HFF-Myc (cell line): Measurements from ENCODE around the gene ASB7.

ENCODE experiments used
- DNase-seq: peaks from one replicate; pipeline ENCODE4 v3.0.0-alpha.2; 2011; ENCODE audit warnings: low read depth; ENCODE audit errors: extremely low read depth
- H3K4me3 ChIP-seq: replicated peaks from 2 replicates; pipeline ENCODE4 v1.5.1; 2011; ENCODE audit warnings: low read depth, mild to moderate bottlenecking, control low read depth, low read length
- TF ChIP-seq, protein P1 (sequence below): IDR thresholded peaks from 2 replicates; pipeline ENCODE4 v1.5.1; 2012; ENCODE audit warnings: mild to moderate bottlenecking, low read depth, low read length, control low read depth; ENCODE audit errors: missing control alignments

ASB7 gene

DNA sequence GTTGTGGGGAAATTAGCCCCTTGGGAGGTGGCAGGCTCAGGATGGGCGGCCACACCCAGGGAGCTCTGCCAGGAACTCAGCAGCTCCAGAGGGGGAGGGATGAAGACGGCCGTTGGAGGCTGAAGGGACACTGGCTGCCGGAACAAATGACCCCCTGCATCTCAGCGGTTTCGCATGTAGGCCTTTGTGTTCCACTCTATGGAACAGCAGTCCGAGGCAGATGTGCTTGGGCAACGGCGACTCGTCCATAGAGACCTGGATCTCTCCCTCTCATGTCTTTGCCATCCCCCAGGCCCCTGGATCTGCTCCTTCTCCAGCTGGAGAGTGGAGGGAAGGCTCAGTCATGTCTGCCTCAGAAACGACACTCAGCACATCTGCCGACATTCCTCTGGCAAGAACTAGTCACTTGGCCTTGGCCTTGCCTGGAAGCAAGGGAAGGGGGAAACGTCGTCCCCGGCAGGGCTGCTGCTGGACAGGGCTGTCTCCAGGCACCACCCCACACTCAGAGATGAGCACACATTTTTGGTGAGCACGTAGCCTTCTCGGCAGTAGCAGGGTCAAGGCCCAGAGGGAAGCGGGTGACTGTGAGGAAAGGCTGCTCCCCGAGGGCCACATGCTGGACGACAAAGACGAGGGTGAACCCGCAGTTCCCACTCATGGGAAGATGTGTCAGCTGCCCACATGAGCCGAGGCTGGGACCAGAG, 83.8 kb downstream of the ASB7 start:
- no peak for DNase-seq
- TF ChIP-seq, protein P1, sequence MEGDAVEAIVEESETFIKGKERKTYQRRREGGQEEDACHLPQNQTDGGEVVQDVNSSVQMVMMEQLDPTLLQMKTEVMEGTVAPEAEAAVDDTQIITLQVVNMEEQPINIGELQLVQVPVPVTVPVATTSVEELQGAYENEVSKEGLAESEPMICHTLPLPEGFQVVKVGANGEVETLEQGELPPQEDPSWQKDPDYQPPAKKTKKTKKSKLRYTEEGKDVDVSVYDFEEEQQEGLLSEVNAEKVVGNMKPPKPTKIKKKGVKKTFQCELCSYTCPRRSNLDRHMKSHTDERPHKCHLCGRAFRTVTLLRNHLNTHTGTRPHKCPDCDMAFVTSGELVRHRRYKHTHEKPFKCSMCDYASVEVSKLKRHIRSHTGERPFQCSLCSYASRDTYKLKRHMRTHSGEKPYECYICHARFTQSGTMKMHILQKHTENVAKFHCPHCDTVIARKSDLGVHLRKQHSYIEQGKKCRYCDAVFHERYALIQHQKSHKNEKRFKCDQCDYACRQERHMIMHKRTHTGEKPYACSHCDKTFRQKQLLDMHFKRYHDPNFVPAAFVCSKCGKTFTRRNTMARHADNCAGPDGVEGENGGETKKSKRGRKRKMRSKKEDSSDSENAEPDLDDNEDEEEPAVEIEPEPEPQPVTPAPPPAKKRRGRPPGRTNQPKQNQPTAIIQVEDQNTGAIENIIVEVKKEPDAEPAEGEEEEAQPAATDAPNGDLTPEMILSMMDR, result no peak
- H3K4me3 ChIP-seq, result no peak overlapping the region

DNA sequence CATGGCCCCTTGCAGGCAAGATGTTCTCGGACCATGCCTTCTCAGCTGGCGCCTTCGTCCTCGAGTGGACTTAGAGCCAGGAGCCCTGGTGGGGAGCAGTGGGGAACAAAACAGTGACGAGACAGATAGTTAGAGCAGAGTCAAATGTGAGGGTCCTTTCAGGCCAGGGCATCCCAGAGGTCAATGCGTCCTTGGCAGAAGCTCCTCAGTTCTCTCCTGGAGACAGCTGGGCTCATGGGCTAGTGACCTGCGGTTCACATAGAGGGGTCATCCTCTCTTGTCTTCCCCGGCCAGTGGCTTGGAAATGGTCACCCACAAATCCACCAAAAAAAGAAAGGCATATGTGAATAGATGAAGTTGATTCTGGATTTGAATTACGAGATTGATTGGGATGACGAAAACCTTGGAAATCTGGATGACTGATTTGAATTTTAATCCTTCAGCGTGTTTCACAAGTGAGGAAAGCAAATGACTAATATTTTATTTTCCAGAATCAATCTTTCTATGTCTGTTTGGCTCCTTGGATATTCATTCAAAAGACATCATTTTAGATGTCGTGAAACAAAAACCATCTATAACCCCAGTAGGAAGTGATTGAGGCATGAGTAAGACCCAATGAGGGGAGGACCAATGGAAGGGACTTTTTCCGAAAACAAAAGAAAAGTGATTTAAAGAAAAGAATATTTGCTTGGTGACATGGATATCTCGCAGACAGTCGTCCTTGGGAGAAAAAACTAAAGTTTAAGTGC, 84.5 kb downstream of the ASB7 start:
- TF ChIP-seq, protein P1, result no peak
- no peak for DNase-seq
- no peak overlapping the region for H3K4me3 ChIP-seq

GRCh38 chr15:100687582-100688141, 85.3 kb downstream of the ASB7 start:
- TF ChIP-seq, protein P1, result no peak
- H3K4me3 ChIP-seq, result no peak overlapping the region
- DNase-seq, result no peak

GRCh38 chr15:100688549-100689120, 86.2 kb downstream of the ASB7 start:
- no peak overlapping the region for H3K4me3 ChIP-seq
- TF ChIP-seq, protein P1, result no peak
- no peak for DNase-seq

DNA sequence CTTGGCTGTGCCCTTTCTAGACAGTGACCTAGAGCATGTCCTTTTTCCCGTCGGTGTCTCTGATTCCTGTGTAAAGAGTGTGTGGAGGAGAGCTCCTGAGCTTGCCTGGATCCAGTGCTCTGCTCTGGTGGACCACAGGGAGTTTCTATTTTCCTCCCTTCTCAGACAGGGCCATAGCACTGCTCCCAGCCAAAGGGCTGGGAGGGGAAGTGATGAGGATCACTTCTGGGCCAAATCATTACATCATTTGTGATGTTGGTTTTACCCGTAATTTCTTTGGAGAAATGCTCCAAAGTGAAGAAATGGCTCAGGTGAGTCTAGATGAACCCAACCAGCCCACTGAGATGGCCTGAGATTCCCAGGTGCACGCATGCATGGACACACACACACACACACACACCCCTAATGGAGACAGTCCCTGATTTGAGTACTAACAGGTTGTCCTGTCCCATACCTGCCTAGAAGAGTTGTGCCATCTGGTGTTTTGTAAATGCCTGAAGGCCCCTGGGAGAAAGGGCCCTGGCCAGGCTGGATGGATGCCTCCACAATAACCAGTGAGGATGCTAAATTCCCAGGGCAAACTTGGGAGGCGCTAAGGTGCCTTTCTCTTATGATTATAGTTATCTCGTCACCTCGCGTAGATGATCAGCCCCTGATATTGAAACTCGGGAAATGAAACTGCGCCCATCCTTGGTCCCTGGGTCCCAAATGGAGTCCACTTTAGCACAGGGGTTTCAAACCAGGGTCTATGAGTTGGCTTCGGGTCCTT, 86.9 kb downstream of the ASB7 start:
- H3K4me3 ChIP-seq, result no peak overlapping the region
- DNase-seq, result no peak
- TF ChIP-seq, protein P1, result no peak

DNA sequence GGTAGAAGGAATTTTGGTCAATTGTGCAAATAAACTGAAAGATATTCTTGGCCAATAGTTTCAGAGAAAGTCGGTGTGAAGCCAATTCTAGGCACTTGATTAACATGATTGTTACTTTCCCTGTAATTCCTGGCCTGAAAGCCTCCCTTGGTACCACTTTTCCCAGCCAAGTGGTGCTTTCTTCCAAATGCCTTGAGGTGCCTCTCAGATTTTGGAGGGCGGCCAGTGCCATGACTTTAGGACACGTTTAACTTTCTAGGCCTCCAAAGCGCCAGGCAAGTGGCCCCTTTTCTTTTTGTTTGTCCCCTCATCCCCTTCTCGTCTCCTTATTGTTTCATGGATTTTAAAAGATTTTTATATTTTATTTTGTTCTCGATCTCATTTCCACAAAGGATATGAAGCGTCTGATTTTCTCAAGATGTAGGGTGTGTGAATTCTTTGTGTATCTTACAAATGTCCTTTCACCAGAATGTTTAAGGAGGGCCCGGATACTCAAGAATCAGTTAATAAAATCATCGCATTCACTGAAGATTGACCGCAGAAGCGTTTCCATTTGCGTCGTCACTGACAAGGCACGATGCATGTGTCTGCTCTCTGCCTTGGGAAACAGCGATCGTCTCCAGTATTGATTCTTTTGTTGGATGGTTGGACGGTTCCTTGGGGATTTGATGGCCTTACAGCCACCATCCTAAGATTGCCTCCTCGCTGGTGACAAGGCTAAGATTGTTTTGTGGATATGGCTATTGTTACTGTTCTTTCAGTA, 87.8 kb downstream of the ASB7 start:
- no peak for DNase-seq
- TF ChIP-seq, protein P1, result no peak
- H3K4me3 ChIP-seq, result no peak overlapping the region
